ENCODE results near the gene GOLGA1. TPM values are rescaled to one million over a fixed set of nuclear protein-coding genes. Genes with fewer than 3 reads are reported as not detected.
A peak's percentile ranks its signal among the peaks of the same experiment; 100 is the strongest.

Gene GOLGA1
- total and polyA plus RNA-seq, 2 of the 13 experiments (the other 11 are each of a cell fraction or from before 2014, with no cell fraction given) = 12.7 to 15.9 TPM

GRCh38 chr9:124861342-124862229, 79.3 kb downstream of the GOLGA1 start, which contains the start of the genes ARPC5L and RPL35 (continued):
- TF ChIP-seq NFKBIZ (CRISPR knock-in tag; IDR thresholded peaks at IDR 0.05) = peak; percentile 49; the same call in 1 of the 2 replicates
- no peak for TF ChIP-seq BCLAF1 (IDR thresholded peaks at IDR 0.05)
- TF ChIP-seq RNF2 (conservative IDR thresholded peaks at IDR 0.05; ENCODE audit: low read depth) = no peak; the same call in 1 of the 2 replicates
- TF ChIP-seq RXRB (CRISPR knock-in tag; IDR thresholded peaks at IDR 0.05; ENCODE audit: borderline replicate concordance) = peak; percentile 59; the same call in 1 of the 2 replicates
- TF ChIP-seq ZNF12 (CRISPR knock-in tag; IDR thresholded peaks at IDR 0.05) = no peak
- no peak for TF ChIP-seq ZNF326 (CRISPR knock-in tag; IDR thresholded peaks at IDR 0.05; ENCODE audit: borderline replicate concordance)
- peak; percentile 95 for TF ChIP-seq ZNF546 (CRISPR knock-in tag; conservative IDR thresholded peaks at IDR 0.05)
- 0 out of 2 replicates have a peak, but pooled peaks have one; percentile 73 for TF ChIP-seq MZF1 (CRISPR knock-in tag; IDR thresholded peaks at IDR 0.05; ENCODE audit: borderline replicate concordance)
- peak; percentile 53; the same call in 1 of the 2 replicates for TF ChIP-seq ZNF180 (CRISPR knock-in tag; IDR thresholded peaks at IDR 0.05; ENCODE audit: borderline replicate concordance, low read depth)
- no peak for TF ChIP-seq SIX1 (CRISPR knock-in tag; IDR thresholded peaks at IDR 0.05; ENCODE audit: borderline replicate concordance)
- TF ChIP-seq TGIF2 (CRISPR knock-in tag; IDR thresholded peaks at IDR 0.05) = no peak
- no peak for TF ChIP-seq ATRX (CRISPR knock-in tag; IDR thresholded peaks at IDR 0.05; ENCODE audit: borderline replicate concordance)
- TF ChIP-seq NR3C1 (CRISPR knock-in tag; IDR thresholded peaks at IDR 0.05) = no peak
- peak; percentile 83 for TF ChIP-seq REL (CRISPR knock-in tag; conservative IDR thresholded peaks at IDR 0.05)
- no peak for TF ChIP-seq ZKSCAN1 (IDR thresholded peaks at IDR 0.05; ENCODE audit: low read length)
- TF ChIP-seq GPBP1L1 (CRISPR knock-in tag; IDR thresholded peaks at IDR 0.05) = no peak
- TF ChIP-seq TEF (CRISPR knock-in tag; IDR thresholded peaks at IDR 0.05) = no peak
- TF ChIP-seq TEAD2 (CRISPR knock-in tag; IDR thresholded peaks at IDR 0.05) = peak; percentile 41; the same call in 1 of the 2 replicates
- no peak for TF ChIP-seq ZBTB34 (CRISPR knock-in tag; IDR thresholded peaks at IDR 0.05)
- TF ChIP-seq PAF1 (CRISPR knock-in tag; IDR thresholded peaks at IDR 0.05) = no peak
- peak; percentile 86; the same call in 1 of the 2 replicates for TF ChIP-seq ZNF557 (CRISPR knock-in tag; IDR thresholded peaks at IDR 0.05)
- no peak for TF ChIP-seq ZNF276 (CRISPR knock-in tag; IDR thresholded peaks at IDR 0.05; ENCODE audit: low read depth)

Measured in HepG2 (cell line).